Measurements from ENCODE around the gene TUBB.

DNA sequence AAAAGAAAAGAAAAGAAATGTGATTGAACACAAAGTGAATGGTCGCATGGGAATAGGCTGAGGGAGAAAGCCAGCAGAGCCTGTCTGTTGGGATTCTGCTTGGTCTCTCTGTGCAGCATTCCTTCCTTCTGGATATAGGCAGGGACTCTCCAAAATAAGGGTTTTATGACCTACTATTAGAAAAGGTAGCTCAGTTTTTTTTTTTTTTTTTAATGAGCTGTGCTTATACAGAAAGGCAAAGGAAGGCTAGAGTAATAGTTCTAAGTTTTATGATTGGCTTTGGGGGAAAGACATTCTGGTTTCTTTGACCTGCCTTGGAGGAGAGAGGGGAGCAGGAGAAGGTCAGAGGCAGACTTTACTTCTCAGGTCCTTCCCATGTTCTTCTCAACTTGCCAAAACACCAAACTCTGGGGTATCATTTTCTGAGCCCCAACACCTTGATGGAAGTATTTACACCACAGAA lies 43.0 kb downstream of the TUBB start:
- TF ChIP-seq POLR2AphosphoS5 (IDR thresholded peaks at IDR 0.05; ENCODE audit: low read depth, low read length): no peak
- TF ChIP-seq SPI1 (IDR thresholded peaks at IDR 0.05; ENCODE audit: low read depth, low read length): no peak
- no peak for TF ChIP-seq POLR2A (IDR thresholded peaks at IDR 0.05; ENCODE audit: low read depth, low read length)
